Prostate gland (tissue), 2 donors: ENCODE data around the gene OR2S2. TPM values are rescaled to one million over a fixed set of nuclear protein-coding genes. Genes with fewer than 3 reads are reported as not detected.
A peak's percentile ranks its signal among the peaks of the same experiment; 100 is the strongest.

Experiments
- DNase-seq: peaks from one replicate; pipeline ENCODE4 v3.0.0-alpha.2; 2019; ENCODE audit warnings: low spot score
- H3K27ac ChIP-seq, 2 donors: fragments of 200-600 bp; sonication (generic); 2 replicates each; pipeline ENCODE4 v1.5.1; 2017 to 2019
- H3K27me3 ChIP-seq: fragments of 200-600 bp; sonication (generic); replicated peaks from 2 replicates; pipeline ENCODE4 v1.5.1; 2019; ENCODE audit not compliant: insufficient read depth
- H3K36me3 ChIP-seq, 2 donors: fragments of 200-600 bp; sonication (generic); 1 replicate in 1 of 2; 2 replicates in 1 of 2; pipeline versions ENCODE4 v1.5.1 to v1.8.1; 2017 to 2019
- H3K4me1 ChIP-seq: fragments of 200-600 bp; sonication (generic); replicated peaks from 2 replicates; pipeline ENCODE4 v1.5.1; 2019
- H3K4me3 ChIP-seq, 2 donors: fragments of 200-600 bp; sonication (generic); 2 replicates each; pipeline ENCODE4 v1.5.1; 2017 to 2019
- H3K9me3 ChIP-seq: fragments of 200-600 bp; sonication (generic); 2 replicates; pipeline ENCODE4 v1.5.1; 2017
- CTCF ChIP-seq, 4 experiments: fragments of 200-600 bp in 2 of 4; fragments of 450-650 bp in 2 of 4; sonication (generic) in 2 of 4; IDR thresholded peaks; 1 replicate in 3 of 4; 2 replicates in 1 of 4; pipeline ENCODE4 v1.5.1; 2016 to 2019; ENCODE audit warnings: antibody characterized with exemption in 4 of 4, mild to moderate bottlenecking in 2 of 4, moderate library complexity in 2 of 4
- POLR2A ChIP-seq: fragments of 450-650 bp; IDR thresholded peaks from one replicate; pipeline ENCODE4 v1.6.1; 2016; ENCODE audit warnings: antibody characterized with exemption, mild to moderate bottlenecking
- POLR2AphosphoS5 ChIP-seq: sonication (generic); formaldehyde crosslinking; IDR thresholded peaks from one replicate; pipeline ENCODE4 v1.6.1; 2017; ENCODE audit warnings: antibody characterized with exemption
- WGBS: methylation state at CpG from one replicate; pipeline ENCODE4 v1.1.5; 2018; 5-methylcytosine and 5-hydroxymethylcytosine counted together
- intact Hi-C: fragments of 100-400 bp; cut with DNase I; formaldehyde crosslinking; loops from one replicate; pipeline ENCODE4 v1.14.2; 2022
- total RNA-seq, 2 donors: library from RNA; depleted of rRNA; stranded (reverse); fragments of >200 nt; gene quantifications; one replicate each; pipeline ENCODE4 v1.1.0, GENCODE V29; 2016

The OR2S2 gene
- total RNA-seq, 2 donors from 2014 or later: not detected

GRCh38 chr9:35910613-35911359 lies 47.2 kb downstream of the OR2S2 start:
- Histone ChIP-seq H3K4me1 (peaks cover 30% of the 10 kb centered on the region), H3K4me3 (no peak overlapping the region)
- WGBS: 62% methylated on average over 14 of the region's 14 CpGs

GRCh38 chr9:35909687-35910612 lies 48.0 kb downstream of the OR2S2 start:
- DNase-seq: no peak
- H3K9me3 ChIP-seq: no peaks in the 10 kb centered on the region
- H3K4me1 ChIP-seq: peaks cover 36% of the 10 kb centered on the region
- H3K27ac ChIP-seq: peak overlapping the region; percentile 79 to 81
- no peaks in the 10 kb centered on the region for H3K36me3 ChIP-seq
- TF ChIP-seq CTCF (IDR thresholded peaks at IDR 0.05): no peak
- no peak for TF ChIP-seq POLR2AphosphoS5
- TF ChIP-seq POLR2A: no peak
- H3K4me3 ChIP-seq: no peak overlapping the region
- intact Hi-C loops: no loop called here
- no peaks in the 10 kb centered on the region for H3K27me3 ChIP-seq
- 90% methylated on average over 34 of the region's 34 CpGs for WGBS

More at GRCh38 chr9:35910613-35911359, 47.2 kb downstream of the OR2S2 start:
- intact Hi-C loops: no loop called here
- peak; percentile 53 for DNase-seq
- no peak for TF ChIP-seq POLR2A
- peak in 3 of 4 experiments; percentile 52 to 70 (median 70) for TF ChIP-seq CTCF (IDR thresholded peaks at IDR 0.05)
- peak; percentile 60 for TF ChIP-seq POLR2AphosphoS5
- no peaks in the 10 kb centered on the region for H3K27me3 ChIP-seq
- no peaks in the 10 kb centered on the region for H3K9me3 ChIP-seq
- H3K36me3 ChIP-seq: no peaks in the 10 kb centered on the region
- H3K27ac ChIP-seq: peak overlapping the region; percentile 57 to 79

DNA sequence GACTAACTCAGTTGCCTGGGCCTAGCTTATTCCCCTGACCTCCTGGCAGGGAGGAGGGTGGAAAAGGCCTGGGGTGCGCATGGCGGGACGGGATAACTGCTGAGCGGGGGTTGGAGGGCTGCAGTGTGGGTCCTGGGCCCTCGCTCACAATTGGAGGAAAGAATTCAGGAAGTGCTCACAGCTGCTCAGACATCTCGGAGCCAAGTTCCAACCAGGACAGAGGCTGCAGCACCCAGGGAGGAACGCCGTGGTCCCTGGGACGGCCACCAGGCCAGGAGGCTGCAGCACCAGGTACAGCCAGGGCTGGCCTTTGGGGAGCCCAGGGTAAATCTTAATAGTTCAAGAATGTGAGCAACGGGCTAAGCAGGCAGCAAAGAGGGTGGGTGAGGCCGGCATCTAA lies 48.7 kb downstream of the OR2S2 start, which contains the start of gene SPAAR:
SPAAR (plus strand) TSS at position 217 of the 400 bp plus-strand sequence. CDS start 974 bp downstream, outside the sequence.
- DNase-seq: no peak
- 75% methylated on average over 11 of the region's 11 CpGs for WGBS
- TF ChIP-seq POLR2AphosphoS5 (no peak), CTCF (IDR thresholded peaks at IDR 0.05) (no peak), POLR2A (no peak)
- no peaks in the 10 kb centered on the region for H3K27me3 ChIP-seq
- H3K4me3 ChIP-seq: no peak within 1 kb of the TSS
- H3K9me3 ChIP-seq: no peaks in the 10 kb centered on the region
- H3K27ac ChIP-seq: peak within 1 kb of the TSS; percentile 79 to 81
- no peaks in the 10 kb centered on the region for H3K36me3 ChIP-seq
- intact Hi-C loops: no loop called here
- peaks cover 38% of the 10 kb centered on the region for H3K4me1 ChIP-seq

GRCh38 chr9:35908504-35909125 lies 49.3 kb downstream of the OR2S2 start:
- H3K36me3 ChIP-seq: no peaks in the 10 kb centered on the region
- H3K27me3 ChIP-seq: no peaks in the 10 kb centered on the region
- intact Hi-C loops: no loop called here
- no peak for DNase-seq
- TF ChIP-seq CTCF (IDR thresholded peaks at IDR 0.05) (no peak), POLR2A (no peak), POLR2AphosphoS5 (no peak)
- WGBS: 61% methylated on average over 9 of the region's 9 CpGs
- peaks cover 42% of the 10 kb centered on the region for H3K4me1 ChIP-seq
- H3K4me3 ChIP-seq: no peak overlapping the region
- H3K9me3 ChIP-seq: no peaks in the 10 kb centered on the region
- peak overlapping the region; percentile 79 to 81 for H3K27ac ChIP-seq
